Ramos (cell line): ENCODE data around the gene PIK3R3.
"Not testable (repeated sequence)": the region's sequence is repeated elsewhere in the genome, so short reads cannot be mapped to it uniquely, and the experiment has no call there.

Source experiments
- in situ Hi-C: fragments of 300-500 bp; cut with MboI; formaldehyde crosslinking; loops from one replicate; pipeline ENCODE4 v1.14.3; 2022; ENCODE audit warnings: low sequenced_read_pairs; ENCODE audit not compliant: unreplicated experiment

Gene PIK3R3

DNA sequence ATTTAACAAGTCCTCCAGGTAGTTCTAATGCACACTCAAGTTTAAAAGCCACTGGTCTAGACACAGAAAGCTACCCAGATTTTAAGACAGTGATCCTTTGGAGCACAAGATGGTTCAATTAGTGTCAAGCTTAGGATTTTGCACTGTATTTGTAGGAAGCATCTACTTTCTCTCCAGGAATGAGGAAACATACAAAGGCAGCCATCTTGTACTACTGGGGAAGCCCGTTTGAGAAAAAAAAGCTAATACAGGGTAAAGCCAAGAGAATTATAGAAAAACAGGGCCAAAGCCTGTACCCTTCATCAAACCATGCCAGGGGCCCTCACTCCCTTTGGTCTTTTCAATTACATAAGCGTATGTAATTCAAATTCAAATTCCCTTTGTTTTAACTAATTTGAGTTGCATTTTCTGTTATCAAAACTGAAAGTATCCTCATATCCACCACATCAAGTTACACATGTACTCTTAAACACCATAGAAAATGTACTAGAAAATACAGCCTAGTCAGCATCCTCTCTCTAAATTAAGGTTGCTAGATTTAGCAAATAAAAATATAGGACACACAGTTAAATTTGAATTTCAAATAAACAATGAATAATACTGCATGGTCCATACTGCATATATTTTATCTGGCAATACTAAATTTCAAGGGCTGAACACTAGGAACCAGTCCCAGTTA is 17.4 kb downstream of the PIK3R3 start:
- in situ Hi-C loops = no loop called here

GRCh38 chr1:46113948-46114347 is 18.5 kb downstream of the PIK3R3 start:
- in situ Hi-C loops = no loop called here

GRCh38 chr1:46112108-46112507 is 20.3 kb downstream of the PIK3R3 start:
- in situ Hi-C loops = no loop called here

- in situ Hi-C loops = no loop called here
Measured at GRCh38 chr1:46110521-46110920, 21.9 kb downstream of the PIK3R3 start.

GRCh38 chr1:46102769-46103476 is 29.5 kb downstream of the PIK3R3 start:
- in situ Hi-C loops = no loop called here

DNA sequence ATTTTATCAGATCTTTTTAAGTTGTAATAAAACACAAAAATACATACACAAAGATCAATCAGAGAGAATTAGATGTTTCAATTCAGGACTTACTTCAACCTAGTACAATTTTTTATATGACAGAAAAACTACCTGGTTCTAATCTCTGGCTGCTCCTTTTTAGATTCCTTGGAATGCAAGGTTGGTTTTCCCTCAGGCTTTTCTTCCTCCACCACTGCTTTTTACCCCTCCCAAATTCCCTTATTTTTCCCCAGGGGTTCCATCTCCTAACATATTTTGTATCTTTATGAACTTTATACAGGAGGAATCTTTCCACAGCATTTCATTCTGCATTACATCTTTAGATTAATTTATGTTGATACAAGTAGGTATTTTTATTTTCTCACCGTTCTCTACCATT is 33.2 kb downstream of the PIK3R3 start:
- in situ Hi-C loops = no loop called here

DNA sequence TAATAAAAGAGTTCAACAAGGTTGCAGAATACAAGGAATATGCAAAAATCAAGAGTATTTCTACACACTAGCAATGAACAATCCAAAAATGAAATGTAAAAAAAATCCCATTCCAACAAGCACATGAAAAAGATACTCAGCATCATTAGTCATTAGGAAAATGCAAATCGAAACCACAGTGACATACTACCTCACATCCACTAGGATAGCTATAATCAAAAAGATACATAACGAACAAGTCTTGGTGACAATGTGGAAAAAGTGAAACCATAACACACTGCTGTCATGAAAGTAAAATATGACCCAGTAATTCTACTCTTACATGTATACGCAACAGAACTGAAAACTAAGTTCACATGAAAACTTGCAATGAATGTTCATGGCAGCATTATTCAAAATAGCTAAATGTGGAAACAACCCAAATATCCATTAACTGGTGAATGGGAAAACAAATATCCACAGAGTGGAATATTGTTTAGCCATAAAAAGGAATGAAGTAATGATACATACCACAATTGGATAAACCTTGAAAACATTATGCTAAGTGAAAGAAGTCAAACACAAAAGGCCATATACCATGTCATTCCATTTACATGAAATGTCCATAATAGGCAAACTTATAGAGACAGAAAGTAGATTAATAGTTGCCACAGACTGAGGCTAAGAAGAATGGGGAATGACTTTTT is 34.3 kb downstream of the PIK3R3 start:
- in situ Hi-C loops = no loop called here

DNA sequence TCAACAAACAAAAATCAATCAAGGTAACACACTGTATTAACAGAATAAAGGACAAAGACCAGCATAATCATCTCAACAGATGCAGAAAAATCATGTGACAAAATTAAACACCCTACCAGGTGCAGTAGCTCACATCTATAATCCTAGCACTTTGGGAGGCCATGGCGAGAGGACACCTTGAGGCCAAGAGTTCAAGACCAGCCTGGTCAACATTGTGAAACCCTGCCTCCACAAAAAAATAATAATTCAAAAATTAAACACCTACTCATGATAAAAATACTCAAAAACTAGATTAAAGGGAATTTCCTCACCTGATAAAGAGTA is 35.3 kb downstream of the PIK3R3 start:
- in situ Hi-C loops = no loop called here

DNA sequence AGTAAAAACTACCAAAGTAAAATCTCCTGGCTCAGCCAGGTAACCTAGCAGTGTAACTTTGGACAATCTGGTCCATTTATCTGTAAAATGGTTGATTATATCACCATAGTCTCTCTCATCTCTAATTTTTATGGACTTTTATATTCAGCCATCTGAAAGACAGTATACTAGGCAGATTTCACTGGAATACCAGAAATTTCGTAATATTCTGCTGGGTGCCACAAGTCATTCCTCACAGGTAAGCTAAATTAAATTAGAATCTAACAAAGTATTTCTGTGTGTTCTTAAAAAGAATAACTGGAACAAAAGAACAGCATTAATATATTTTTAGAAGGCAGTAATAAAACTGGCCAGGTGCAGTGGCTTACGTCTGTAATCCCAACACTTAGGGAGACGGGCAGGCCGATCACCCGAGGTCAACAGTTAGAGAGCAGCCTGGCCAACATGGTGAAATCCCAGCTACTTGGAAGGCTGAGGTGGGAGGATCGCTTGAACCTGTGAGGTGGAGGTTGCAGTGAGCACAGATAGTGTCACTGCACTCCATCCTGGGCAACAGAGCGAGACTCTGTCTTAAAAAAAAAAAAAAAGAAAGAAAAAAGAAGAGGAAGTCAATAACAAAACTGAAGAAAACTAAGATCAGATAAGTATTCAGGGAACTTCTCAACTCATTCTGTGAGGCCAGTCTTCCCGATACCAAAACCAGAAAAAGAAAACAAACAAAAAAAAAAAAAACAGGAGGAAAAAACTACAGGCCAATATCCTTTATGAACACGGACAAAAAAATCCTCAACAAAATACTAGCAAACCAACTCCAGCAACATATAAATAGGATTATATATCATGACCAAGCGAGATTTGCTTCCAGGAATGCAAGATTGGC is 35.9 kb downstream of the PIK3R3 start:
- in situ Hi-C loops = no loop called here

GRCh38 chr1:46095110-46095509 is 37.3 kb downstream of the PIK3R3 start:
- in situ Hi-C loops = not testable (repeated sequence)

GRCh38 chr1:46094471-46095005 is 37.9 kb downstream of the PIK3R3 start:
- in situ Hi-C loops = no loop called here

GRCh38 chr1:46093832-46094231 is 38.6 kb downstream of the PIK3R3 start:
- in situ Hi-C loops = not testable (repeated sequence)

GRCh38 chr1:46087891-46088290 is 44.5 kb downstream of the PIK3R3 start:
- in situ Hi-C loops = no loop called here

GRCh38 chr1:46086576-46086975 is 45.9 kb downstream of the PIK3R3 start:
- in situ Hi-C loops = no loop called here

GRCh38 chr1:46084553-46085451 is 47.6 kb downstream of the PIK3R3 start:
- in situ Hi-C loops = no loop called here

DNA sequence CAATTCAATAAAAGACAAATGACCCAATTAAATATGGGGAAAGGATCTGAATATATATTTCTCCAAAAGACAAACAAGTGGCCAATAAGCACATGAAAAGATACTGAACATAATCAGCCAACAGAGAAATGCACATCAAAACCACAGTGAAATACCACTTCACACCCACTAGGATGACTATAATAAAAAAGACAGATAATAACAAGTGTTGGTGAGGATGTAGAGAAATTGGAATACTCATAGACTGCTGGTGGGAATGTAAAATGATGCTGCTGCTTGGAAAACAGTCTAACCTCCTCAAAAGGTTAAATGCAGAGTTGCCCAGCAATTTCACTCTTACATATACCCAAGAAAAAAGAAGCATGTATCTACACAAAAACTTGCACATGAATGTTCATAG is 48.9 kb downstream of the PIK3R3 start:
- in situ Hi-C loops = no loop called here

GRCh38 chr1:46081619-46082018 is 50.8 kb downstream of the PIK3R3 start:
- in situ Hi-C loops = no loop called here

- in situ Hi-C loops = no loop called here
Measured at GRCh38 chr1:46081206-46081605, 51.2 kb downstream of the PIK3R3 start.

GRCh38 chr1:46080257-46080656 is 52.2 kb downstream of the PIK3R3 start:
- in situ Hi-C loops = no loop called here
